Thyroid gland (tissue), 4 donors: ENCODE measurements around the gene HEBP1.
A peak's percentile ranks its signal among the peaks of the same experiment; 100 is the strongest.

Experiments
- CTCF ChIP-seq, 6 experiments: fragments of 200-600 bp in 3 of 6; fragments of 450-650 bp in 3 of 6; sonication (generic) in 3 of 6; IDR thresholded peaks; one replicate each; pipeline ENCODE4 v1.5.1; 2016 to 2019; ENCODE audit warnings: antibody characterized with exemption in 6 of 6, mild to moderate bottlenecking in 2 of 6, inconsistent platforms in 1 of 6, moderate library complexity in 1 of 6
- POLR2A ChIP-seq, 2 donors: fragments of 450-650 bp; IDR thresholded peaks; one replicate each; pipeline ENCODE4 v1.6.1; 2017; ENCODE audit warnings: antibody characterized with exemption in 2 of 2, mild to moderate bottlenecking in 2 of 2, moderate library complexity in 1 of 2

GRCh38 chr12:12992418-12993130 is 7.5 kb downstream of the HEBP1 start:
- no peak for TF ChIP-seq CTCF (IDR thresholded peaks at IDR 0.05)
- TF ChIP-seq POLR2A (IDR thresholded peaks at IDR 0.05), result peak in 1 of 2 donors; percentile 68
